Measurements from ENCODE around the gene PAN3. TPM values are rescaled to one million over a fixed set of nuclear protein-coding genes. Genes with fewer than 3 reads are reported as not detected.

Gene PAN3
- total RNA-seq, 1 experiment from 2014 or later: 46.1 TPM

DNA sequence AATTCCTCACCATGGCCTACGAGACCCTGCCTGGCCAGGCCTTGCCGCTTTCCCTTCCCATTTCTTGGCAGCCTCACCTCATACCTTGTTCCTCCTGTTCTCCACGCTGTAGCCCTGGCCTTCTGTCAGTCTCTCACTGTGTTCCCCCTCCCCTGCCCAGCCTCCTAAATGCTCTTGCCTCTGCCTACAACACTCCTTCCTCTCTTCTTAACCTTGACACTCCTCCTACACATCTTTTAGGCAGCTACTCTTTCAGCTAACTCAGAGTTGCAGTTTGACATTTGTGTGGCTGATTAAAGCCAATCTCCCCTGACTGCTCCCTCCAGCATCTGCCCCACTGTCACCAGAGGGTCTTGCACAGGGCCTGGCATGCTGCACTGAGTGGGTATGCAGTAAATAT is 205.8 kb downstream of the PAN3 start:
- H3K27me3 ChIP-seq (replicated peaks; ENCODE audit: insufficient read depth, low read depth, low read length, poor library complexity): no peaks in the 10 kb centered on the region
- no peaks in the 10 kb centered on the region for H3K9me3 ChIP-seq (ENCODE audit: low read depth, low read length, poor library complexity, severe bottlenecking)
- peaks cover 15% of the 10 kb centered on the region for H3K4me1 ChIP-seq (ENCODE audit: insufficient read depth, low read length, poor library complexity, severe bottlenecking)
- CTCF ChIA-PET: no interaction called here
- DNase-seq (ENCODE audit: low spot score): no peak
- H3K4me3 ChIP-seq (ENCODE audit: low read depth, low read length, poor library complexity, severe bottlenecking): no peak overlapping the region
- BruUV-seq (replicated peaks): no TSS peak
- POLR2A ChIA-PET (ENCODE audit: low non-redundant PET): no interaction called here
- no peak for TF ChIP-seq EZH2 (IDR thresholded peaks at IDR 0.05; ENCODE audit: borderline replicate concordance, low read depth, low read length, poor library complexity, severe bottlenecking)
- TF ChIP-seq, protein P1, sequence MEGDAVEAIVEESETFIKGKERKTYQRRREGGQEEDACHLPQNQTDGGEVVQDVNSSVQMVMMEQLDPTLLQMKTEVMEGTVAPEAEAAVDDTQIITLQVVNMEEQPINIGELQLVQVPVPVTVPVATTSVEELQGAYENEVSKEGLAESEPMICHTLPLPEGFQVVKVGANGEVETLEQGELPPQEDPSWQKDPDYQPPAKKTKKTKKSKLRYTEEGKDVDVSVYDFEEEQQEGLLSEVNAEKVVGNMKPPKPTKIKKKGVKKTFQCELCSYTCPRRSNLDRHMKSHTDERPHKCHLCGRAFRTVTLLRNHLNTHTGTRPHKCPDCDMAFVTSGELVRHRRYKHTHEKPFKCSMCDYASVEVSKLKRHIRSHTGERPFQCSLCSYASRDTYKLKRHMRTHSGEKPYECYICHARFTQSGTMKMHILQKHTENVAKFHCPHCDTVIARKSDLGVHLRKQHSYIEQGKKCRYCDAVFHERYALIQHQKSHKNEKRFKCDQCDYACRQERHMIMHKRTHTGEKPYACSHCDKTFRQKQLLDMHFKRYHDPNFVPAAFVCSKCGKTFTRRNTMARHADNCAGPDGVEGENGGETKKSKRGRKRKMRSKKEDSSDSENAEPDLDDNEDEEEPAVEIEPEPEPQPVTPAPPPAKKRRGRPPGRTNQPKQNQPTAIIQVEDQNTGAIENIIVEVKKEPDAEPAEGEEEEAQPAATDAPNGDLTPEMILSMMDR (conservative IDR thresholded peaks at IDR 0.05; ENCODE audit: low read depth, low read length): no peak
- intact Hi-C loops (cut with micrococcal nuclease; ENCODE audit: unreplicated experiment): no loop called here
- no peak overlapping the region for H3K27ac ChIP-seq (ENCODE audit: low read depth, low read length, poor library complexity, severe bottlenecking)
- H3K36me3 ChIP-seq (ENCODE audit: insufficient read depth, low read length, poor library complexity, severe bottlenecking): no peaks in the 10 kb centered on the region

Other genes with a start within 250 kb of the PAN3 start
- not detected in 2 replicates for gene PDX1, start 218.5 kb upstream of the PAN3 start, total RNA-seq (2021)
- gene CDX2, start 169.2 kb upstream of the PAN3 start, total RNA-seq (2021): not detected in 2 replicates
- gene URAD, start 149.9 kb upstream of the PAN3 start, total RNA-seq (2021): not detected in 2 replicates
- gene FLT3, start 38.0 kb upstream of the PAN3 start, total RNA-seq (2021): 0.15 and 0.22 TPM in 2 replicates